ENCODE measurements around the gene CYGB. TPM values are rescaled to one million over a fixed set of nuclear protein-coding genes. Genes with fewer than 3 reads are reported as not detected.

Gene CYGB
- total and polyA plus RNA-seq, 2 of the 13 experiments (the other 11 are each of a cell fraction or from before 2014, with no cell fraction given): 18.9 to 27.1 TPM

DNA sequence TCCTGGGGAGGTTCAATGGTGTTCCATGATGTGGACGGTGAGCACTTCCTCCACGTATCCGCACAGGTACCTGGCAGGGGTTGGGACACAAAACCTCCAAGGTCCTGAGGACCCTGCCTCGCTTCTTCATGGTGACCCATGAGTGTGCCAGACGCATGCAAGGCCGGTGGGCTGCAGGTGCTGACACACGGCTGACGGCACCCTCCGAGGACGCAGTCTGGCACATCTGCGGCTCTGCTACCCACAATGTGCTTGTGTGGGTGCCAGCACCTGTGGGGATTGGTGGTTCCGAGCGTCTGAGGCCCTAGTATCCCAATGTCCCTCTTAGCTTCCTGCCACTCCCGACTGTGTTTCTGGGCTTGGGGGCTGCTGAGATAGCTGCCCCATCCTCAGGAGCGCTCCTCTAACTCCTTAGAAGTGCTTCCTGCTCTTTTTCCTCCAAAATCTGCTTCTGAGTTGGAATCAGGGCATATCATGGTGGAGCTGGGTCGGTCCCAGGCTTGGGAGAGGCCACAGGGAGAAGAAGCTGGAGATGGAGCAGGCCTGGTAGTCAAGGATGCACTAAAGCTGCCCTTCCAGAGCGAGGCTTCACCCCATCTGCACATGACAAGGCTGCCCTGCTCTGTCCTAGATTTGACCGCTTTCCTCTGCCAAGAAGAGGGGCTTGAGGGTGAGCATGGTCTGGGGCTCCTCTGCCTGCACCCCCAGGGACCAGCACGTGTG lies 1.6 kb downstream of the CYGB start:
- in situ Hi-C loops (cut with HindIII; ENCODE audit: extremely low pct_ligation_motif_present, low pct_unique_long_range_greater_than_20kb) (no loop called here), intact Hi-C loops (cut with micrococcal nuclease; ENCODE audit: unreplicated experiment) (no loop called here)
- BruUV-seq (replicated peaks): no TSS peak
- no peak overlapping the region for H3K4me2 ChIP-seq (ENCODE audit: low read depth, low read length)
- H4K20me1 ChIP-seq (ENCODE audit: insufficient read depth, low read length): no peaks in the 10 kb centered on the region
- no peak overlapping the region for H2AFZ ChIP-seq (ENCODE audit: low read length)
- no peaks in the 10 kb centered on the region for H3K79me2 ChIP-seq (ENCODE audit: insufficient read depth, low read length)
- no peak overlapping the region for H3K9ac ChIP-seq (ENCODE audit: insufficient read depth, low read depth, low read length)
- peaks cover 54% of the 10 kb centered on the region for H3K4me1 ChIP-seq (ENCODE audit: insufficient read depth, low read length)
- H3K27ac ChIP-seq (ENCODE audit: extremely low read length, insufficient read depth, low read length): no peak overlapping the region
- POLR2A ChIA-PET: interaction anchor here (1.2 to 5.0 kb wide), 5 partner anchors 8 to 36 kb away, joined by 3 to 44 read pairs (median 6); no protein-coding TSS in a partner anchor
- H3K36me3 ChIP-seq (replicated peaks in 1 of 2; ENCODE audit: control insufficient read depth in 1 of 2, insufficient read depth in 2 of 2, low read length in 2 of 2): no peaks in the 10 kb centered on the region
- H3K9me3 ChIP-seq (ENCODE audit: low read length): no peaks in the 10 kb centered on the region
- ATAC-seq (no peak), DNase-seq (ENCODE audit: low spot score) (no peak), FAIRE-seq (no peak)
- 93% methylated on average over 12 of the region's 19 CpGs for WGBS (ENCODE audit: low lambda C conversion rate)
- CTCF ChIA-PET (ENCODE audit: low intra/inter-chr PET ratio, low total read pairs): no interaction called here
- TF ChIP-seq MEF2D (CRISPR knock-in tag; IDR thresholded peaks at IDR 0.05) (0 out of 2 replicates have a peak, but pooled peaks have one; percentile 31), POLR2AphosphoS2 (IDR thresholded peaks at IDR 0.05; ENCODE audit: low read depth, low read length) (no peak), AGO2 (optimal IDR thresholded peaks at IDR 0.05; ENCODE audit: low read depth, low read length) (peak; percentile 13), RXRA (CRISPR knock-in tag; IDR thresholded peaks at IDR 0.05) (peak; percentile 43; the same call in 1 of the 2 replicates), SKIL (CRISPR knock-in tag; IDR thresholded peaks at IDR 0.05; ENCODE audit: borderline replicate concordance) (no peak), TIGD3 (CRISPR knock-in tag; IDR thresholded peaks at IDR 0.05; ENCODE audit: borderline replicate concordance) (0 out of 2 replicates have a peak, but pooled peaks have one; percentile 38)
- no peaks in the 10 kb centered on the region for H3K27me3 ChIP-seq (ENCODE audit: control insufficient read depth in 1 of 2, insufficient read depth in 2 of 2, low read length in 2 of 2)
- H3K4me3 ChIP-seq (replicated peaks in 1 of 3; ENCODE audit: insufficient read depth in 1 of 3, low read depth in 2 of 3, low read length in 3 of 3): no peak overlapping the region
